ENCODE measurements around the gene JAKMIP3. TPM values are rescaled to one million over a fixed set of nuclear protein-coding genes. Genes with fewer than 3 reads are reported as not detected.

Gene JAKMIP3
- total and polyA plus RNA-seq, 2 experiments from 2014 or later, result 0.04 TPM; not detected in 1

DNA sequence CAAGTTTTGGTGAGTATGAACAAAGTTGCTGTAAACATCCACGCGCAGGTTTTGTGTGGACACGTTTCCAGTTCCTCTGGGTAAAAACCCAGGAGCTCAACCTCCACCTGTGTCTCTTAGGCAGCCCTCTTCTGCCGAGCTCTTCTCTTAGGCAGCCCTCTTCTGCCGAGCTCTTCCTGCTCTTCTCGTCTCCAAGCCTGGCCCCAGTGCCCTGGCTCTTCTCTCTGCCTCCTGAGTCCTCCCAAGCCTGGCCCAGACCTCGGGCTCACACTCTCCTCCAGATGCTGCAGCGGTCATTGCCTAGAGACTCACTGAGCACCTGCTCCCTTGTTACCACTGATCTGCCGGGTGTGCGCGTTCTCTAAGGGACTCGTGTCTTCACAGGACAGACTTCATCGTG is 45.3 kb upstream of the JAKMIP3 start:
- H3F3A ChIP-seq (ENCODE audit: insufficient read depth), result no peaks in the 10 kb centered on the region
- H3K27ac ChIP-seq, result no peak overlapping the region
- H3K79me2 ChIP-seq (ENCODE audit: insufficient read depth), result no peaks in the 10 kb centered on the region
- no peak overlapping the region for H2AFZ ChIP-seq
- DNase-seq, result no peak
- no peak overlapping the region for H3K4me3 ChIP-seq
- peaks cover 5% of the 10 kb centered on the region; the same call in 1 of the 2 replicates for H3K27me3 ChIP-seq (replicated peaks; ENCODE audit: insufficient read depth)
- no peaks in the 10 kb centered on the region for H3K9me3 ChIP-seq (ENCODE audit: low read depth)
- no peak overlapping the region for H3K4me2 ChIP-seq (ENCODE audit: unreplicated experiment)
- 59 to 67% methylated on average over 13 of the region's 13 CpGs for WGBS, 2 experiments (ENCODE audit: low coverage in 1 of 2, low lambda C conversion rate in 2 of 2, missing lambda C conversion rate in 2 of 2)
- no peak for TF ChIP-seq EZH2phosphoT487 (IDR thresholded peaks at IDR 0.05; ENCODE audit: insufficient read depth, low read depth)
- no peak for TF ChIP-seq EZH2 (IDR thresholded peaks at IDR 0.05; ENCODE audit: insufficient read depth, poor library complexity, severe bottlenecking)
- in situ Hi-C loops (cut with MboI), result loop anchor here (5.0 kb wide), 1 partner anchor 133 kb away; no protein-coding TSS in a partner anchor
- H3K4me1 ChIP-seq (ENCODE audit: insufficient read depth), result no peaks in the 10 kb centered on the region
- no peaks in the 10 kb centered on the region for H3K9me2 ChIP-seq (ENCODE audit: insufficient read depth)
- H3K9ac ChIP-seq, result no peak overlapping the region
- no peaks in the 10 kb centered on the region for H3K36me3 ChIP-seq (ENCODE audit: low read depth)
- H4K20me1 ChIP-seq (ENCODE audit: insufficient read depth), result no peaks in the 10 kb centered on the region

DNA sequence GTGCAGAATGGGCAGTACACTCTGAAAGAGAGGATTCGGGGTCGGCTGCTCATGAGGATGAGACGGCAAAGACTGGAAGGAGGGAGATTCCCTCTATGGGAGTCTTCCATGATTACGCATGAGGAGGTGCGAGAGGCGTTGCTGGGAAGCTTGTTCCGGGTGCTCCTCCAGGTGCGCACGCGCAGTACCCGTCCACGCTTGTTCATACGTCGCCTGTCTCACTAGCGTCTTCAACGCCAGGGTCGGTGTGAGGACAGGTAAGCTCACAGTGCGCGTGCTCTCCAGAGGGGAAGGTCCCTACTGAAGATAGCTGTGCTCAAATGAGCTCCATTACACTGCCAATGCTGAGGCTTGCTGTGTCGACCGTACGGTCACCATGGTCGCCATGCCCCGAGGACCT is 44.7 kb upstream of the JAKMIP3 start:
- Histone ChIP-seq H3K4me3 (no peak overlapping the region), H3F3A (ENCODE audit: insufficient read depth) (no peaks in the 10 kb centered on the region), H3K4me2 (ENCODE audit: unreplicated experiment) (no peak overlapping the region), H3K79me2 (ENCODE audit: insufficient read depth) (no peaks in the 10 kb centered on the region), H3K27me3 (replicated peaks; ENCODE audit: insufficient read depth) (peaks cover 5% of the 10 kb centered on the region; the same call in 1 of the 2 replicates), H4K20me1 (ENCODE audit: insufficient read depth) (no peaks in the 10 kb centered on the region), H3K4me1 (ENCODE audit: insufficient read depth) (no peaks in the 10 kb centered on the region), H3K9me2 (ENCODE audit: insufficient read depth) (no peaks in the 10 kb centered on the region), H2AFZ (no peak overlapping the region), H3K36me3 (ENCODE audit: low read depth) (no peaks in the 10 kb centered on the region), H3K9me3 (ENCODE audit: low read depth) (no peaks in the 10 kb centered on the region), H3K27ac (no peak overlapping the region), H3K9ac (no peak overlapping the region)
- in situ Hi-C loops (cut with MboI), result loop anchor here (5.0 kb wide), 1 partner anchor 134 kb away; no protein-coding TSS in a partner anchor
- DNase-seq, result no peak
- 76 to 78% methylated on average over 24 of the region's 24 CpGs for WGBS, 2 experiments (ENCODE audit: low coverage in 1 of 2, low lambda C conversion rate in 2 of 2, missing lambda C conversion rate in 2 of 2)
- TF ChIP-seq EZH2 (IDR thresholded peaks at IDR 0.05; ENCODE audit: insufficient read depth, poor library complexity, severe bottlenecking), result no peak
- no peak for TF ChIP-seq EZH2phosphoT487 (IDR thresholded peaks at IDR 0.05; ENCODE audit: insufficient read depth, low read depth)

DNA sequence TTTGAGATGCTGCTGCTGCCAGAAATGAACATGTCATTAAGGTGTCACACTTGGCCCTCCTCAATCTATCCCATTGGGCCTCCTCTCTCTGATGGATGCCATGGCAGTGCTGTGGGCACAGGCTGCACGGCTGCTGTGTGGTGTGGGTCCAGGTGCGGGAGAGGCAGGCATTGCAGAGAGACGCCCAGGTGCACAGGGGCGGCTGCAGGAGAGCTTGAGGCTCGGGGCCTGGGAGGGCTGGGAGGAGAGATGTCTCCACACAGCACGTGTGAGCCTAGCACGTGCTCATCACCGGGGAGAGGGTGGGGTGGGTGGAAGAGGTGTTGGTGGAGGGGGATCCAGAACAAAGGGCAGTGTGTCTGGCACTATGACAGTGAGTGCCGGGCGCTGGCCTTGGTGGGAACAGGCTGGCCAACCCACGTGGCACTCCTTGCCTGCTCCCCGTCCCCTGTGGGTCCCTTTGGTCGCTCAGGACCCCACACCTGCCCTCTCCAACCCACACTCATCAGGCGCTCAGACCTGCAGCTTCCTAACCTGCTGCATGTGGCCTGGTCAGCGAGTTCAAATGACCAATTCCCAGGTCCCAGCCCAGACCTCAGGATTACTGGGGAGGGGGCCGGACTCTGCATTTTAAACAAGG is 44.1 kb upstream of the JAKMIP3 start:
- Histone ChIP-seq H3K9me2 (ENCODE audit: insufficient read depth) (no peaks in the 10 kb centered on the region), H3K9ac (no peak overlapping the region), H2AFZ (no peak overlapping the region), H3K79me2 (ENCODE audit: insufficient read depth) (no peaks in the 10 kb centered on the region), H3K4me2 (ENCODE audit: unreplicated experiment) (no peak overlapping the region), H3K36me3 (ENCODE audit: low read depth) (no peaks in the 10 kb centered on the region), H3K27ac (no peak overlapping the region), H3K4me3 (no peak overlapping the region), H3F3A (ENCODE audit: insufficient read depth) (no peaks in the 10 kb centered on the region), H4K20me1 (ENCODE audit: insufficient read depth) (no peaks in the 10 kb centered on the region), H3K9me3 (ENCODE audit: low read depth) (no peaks in the 10 kb centered on the region), H3K27me3 (replicated peaks; ENCODE audit: insufficient read depth) (peaks cover 5% of the 10 kb centered on the region; the same call in 1 of the 2 replicates), H3K4me1 (ENCODE audit: insufficient read depth) (no peaks in the 10 kb centered on the region)
- no peak for DNase-seq
- in situ Hi-C loops (cut with MboI), result loop anchor here (5.0 kb wide), 1 partner anchor 134 kb away; no protein-coding TSS in a partner anchor
- WGBS, 2 experiments (ENCODE audit: low coverage in 1 of 2, low lambda C conversion rate in 2 of 2, missing lambda C conversion rate in 2 of 2), result 66% methylated on average over 16 of the region's 16 CpGs
- TF ChIP-seq EZH2 (IDR thresholded peaks at IDR 0.05; ENCODE audit: insufficient read depth, poor library complexity, severe bottlenecking) (no peak), EZH2phosphoT487 (IDR thresholded peaks at IDR 0.05; ENCODE audit: insufficient read depth, low read depth) (no peak)

DNA sequence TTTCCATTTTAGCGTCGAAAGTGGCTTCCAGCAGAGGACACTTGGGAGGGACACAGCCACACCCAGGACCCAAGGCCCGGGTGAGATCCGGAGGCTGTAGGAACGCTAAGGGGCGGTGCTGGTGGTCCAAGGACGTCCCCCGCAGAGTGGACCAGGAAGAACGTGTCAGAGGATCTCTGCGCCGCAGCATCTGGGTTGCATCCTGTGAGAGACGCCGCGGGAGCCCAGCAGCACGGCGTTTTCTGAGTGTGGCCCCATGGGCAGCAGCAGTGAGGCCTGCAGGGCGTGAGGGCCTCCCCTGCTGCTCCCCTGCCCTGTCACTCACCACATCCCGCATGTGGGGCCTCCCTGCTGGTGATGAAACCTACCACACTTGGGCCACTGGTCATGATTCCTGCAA is 43.5 kb upstream of the JAKMIP3 start:
- TF ChIP-seq EZH2 (IDR thresholded peaks at IDR 0.05; ENCODE audit: insufficient read depth, poor library complexity, severe bottlenecking) (no peak), EZH2phosphoT487 (IDR thresholded peaks at IDR 0.05; ENCODE audit: insufficient read depth, low read depth) (no peak)
- DNase-seq, result no peak
- WGBS, 2 experiments (ENCODE audit: low coverage in 1 of 2, low lambda C conversion rate in 2 of 2, missing lambda C conversion rate in 2 of 2), result 66 to 70% methylated on average over 18 of the region's 18 CpGs
- no peaks in the 10 kb centered on the region for H3K36me3 ChIP-seq (ENCODE audit: low read depth)
- no peaks in the 10 kb centered on the region; the same call in 1 of the 2 replicates for H3K27me3 ChIP-seq (replicated peaks; ENCODE audit: insufficient read depth)
- H3K79me2 ChIP-seq (ENCODE audit: insufficient read depth), result no peaks in the 10 kb centered on the region
- no peak overlapping the region for H3K9ac ChIP-seq
- no peaks in the 10 kb centered on the region for H3F3A ChIP-seq (ENCODE audit: insufficient read depth)
- no peak overlapping the region for H3K27ac ChIP-seq
- in situ Hi-C loops (cut with MboI), result loop anchor here (5.0 kb wide), 1 partner anchor 135 kb away; no protein-coding TSS in a partner anchor
- no peak overlapping the region for H3K4me3 ChIP-seq
- no peaks in the 10 kb centered on the region for H4K20me1 ChIP-seq (ENCODE audit: insufficient read depth)
- H2AFZ ChIP-seq, result no peak overlapping the region
- no peak overlapping the region for H3K4me2 ChIP-seq (ENCODE audit: unreplicated experiment)
- no peaks in the 10 kb centered on the region for H3K9me2 ChIP-seq (ENCODE audit: insufficient read depth)
- H3K4me1 ChIP-seq (ENCODE audit: insufficient read depth), result no peaks in the 10 kb centered on the region
- no peaks in the 10 kb centered on the region for H3K9me3 ChIP-seq (ENCODE audit: low read depth)
